ENCODE measurements around the gene ACP4.

The ACP4 gene

DNA sequence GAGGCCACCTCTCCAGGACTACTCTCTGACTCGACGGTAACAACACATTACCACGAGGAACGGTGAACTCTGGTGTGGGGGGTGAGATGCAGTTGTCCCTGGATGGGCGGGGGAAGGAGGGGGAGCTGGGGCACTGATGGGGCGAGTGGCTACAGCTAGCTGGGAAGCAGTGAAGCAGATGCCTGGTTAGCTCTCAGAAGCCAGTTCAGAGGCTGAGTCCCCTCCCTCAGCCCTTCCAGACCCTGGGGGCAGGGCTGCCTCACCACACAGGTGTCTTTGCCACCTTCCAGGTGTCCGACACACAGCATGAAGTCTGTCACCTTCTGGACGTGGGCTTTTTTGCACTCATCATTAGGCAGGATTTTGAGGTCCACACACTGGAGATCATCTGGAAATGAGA lies 29.4 kb downstream of the ACP4 start:
- H3K9me3 ChIP-seq (replicated peaks; ENCODE audit: low read length) = no peaks in the 10 kb centered on the region
- H3K4me1 ChIP-seq (ENCODE audit: control insufficient read depth, insufficient read depth, low read length) = no peaks in the 10 kb centered on the region
- no peak overlapping the region for H3K4me2 ChIP-seq (ENCODE audit: low read length)
- no peak overlapping the region for H3K4me3 ChIP-seq (ENCODE audit: low read length)
- H3K9ac ChIP-seq (ENCODE audit: low read depth, low read length) = no peak overlapping the region
- H3K27me3 ChIP-seq (ENCODE audit: control insufficient read depth, insufficient read depth, low read length) = peaks cover 45% of the 10 kb centered on the region
- no peaks in the 10 kb centered on the region for H3K36me3 ChIP-seq (ENCODE audit: insufficient read depth, low read length)

DNA sequence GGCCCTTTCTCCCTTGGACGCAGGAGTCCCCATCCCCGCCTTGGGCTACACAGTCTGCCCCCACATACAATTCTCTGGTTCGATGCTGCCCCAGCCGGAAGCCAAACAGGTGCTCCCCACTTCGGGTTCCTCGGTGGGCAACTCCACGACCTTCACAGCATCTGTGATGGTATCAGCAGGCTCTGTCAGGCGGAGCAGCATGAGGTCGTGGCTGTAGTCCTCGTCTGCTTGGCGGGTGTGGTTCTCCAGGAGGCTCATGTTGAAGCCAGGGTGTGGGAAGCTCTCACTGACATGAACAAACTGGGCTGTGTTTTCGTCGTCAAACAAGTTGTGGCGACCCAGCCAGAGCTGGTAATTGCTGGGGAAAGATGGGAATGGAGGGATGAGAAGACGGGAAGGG lies 29.9 kb downstream of the ACP4 start:
- Histone ChIP-seq H3K36me3 (ENCODE audit: insufficient read depth, low read length) (no peaks in the 10 kb centered on the region), H3K9ac (ENCODE audit: low read depth, low read length) (no peak overlapping the region), H3K4me1 (ENCODE audit: control insufficient read depth, insufficient read depth, low read length) (no peaks in the 10 kb centered on the region), H3K9me3 (replicated peaks; ENCODE audit: low read length) (no peaks in the 10 kb centered on the region), H3K4me2 (ENCODE audit: low read length) (no peak overlapping the region), H3K4me3 (ENCODE audit: low read length) (no peak overlapping the region), H3K27me3 (ENCODE audit: control insufficient read depth, insufficient read depth, low read length) (peaks cover 40% of the 10 kb centered on the region)

DNA sequence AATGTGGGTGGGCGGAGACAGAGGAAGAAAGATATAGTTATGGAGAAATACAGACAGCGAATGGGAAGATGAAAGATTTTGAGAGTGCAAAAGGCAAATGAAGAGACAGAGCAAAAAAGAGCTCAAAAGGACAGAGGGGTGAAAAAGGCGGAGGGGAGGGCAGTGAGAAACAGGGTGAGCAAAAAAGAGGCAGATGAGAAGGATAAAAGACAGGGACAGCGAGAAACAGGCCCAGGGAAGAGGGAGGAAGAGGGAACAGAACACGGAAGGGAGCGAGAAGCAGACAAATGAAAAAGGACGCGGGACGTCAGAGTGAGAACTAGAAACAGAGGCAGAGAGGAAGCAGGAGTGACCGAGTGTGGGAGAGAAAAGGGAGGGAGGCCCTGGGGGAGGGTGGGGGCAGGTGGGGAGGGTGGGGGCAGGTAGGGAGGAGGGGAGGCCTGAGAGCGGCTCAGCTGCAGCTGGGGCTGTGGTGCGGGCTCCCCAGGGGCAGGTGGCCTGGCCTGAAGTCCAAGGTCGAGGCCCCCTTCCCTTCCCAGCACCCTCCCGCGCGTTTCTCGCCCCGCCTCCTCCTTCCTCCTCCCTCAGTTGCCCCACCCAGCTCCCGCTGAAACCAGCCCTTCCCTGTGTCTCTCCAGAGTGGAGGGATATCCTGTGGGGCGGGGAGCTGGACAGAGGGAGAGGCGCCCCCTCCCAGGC lies 30.5 kb downstream of the ACP4 start:
- Histone ChIP-seq H3K9ac (ENCODE audit: low read depth, low read length) (no peak overlapping the region), H3K4me1 (ENCODE audit: control insufficient read depth, insufficient read depth, low read length) (no peaks in the 10 kb centered on the region), H3K4me3 (ENCODE audit: low read length) (no peak overlapping the region), H3K9me3 (replicated peaks; ENCODE audit: low read length) (no peaks in the 10 kb centered on the region), H3K27me3 (ENCODE audit: control insufficient read depth, insufficient read depth, low read length) (peaks cover 38% of the 10 kb centered on the region), H3K36me3 (ENCODE audit: insufficient read depth, low read length) (no peaks in the 10 kb centered on the region), H3K4me2 (ENCODE audit: low read length) (no peak overlapping the region)

GRCh38 chr19:50821248-50821612 lies 31.0 kb downstream of the ACP4 start:
- no peak overlapping the region for H3K9ac ChIP-seq (ENCODE audit: low read depth, low read length)
- no peaks in the 10 kb centered on the region for H3K4me1 ChIP-seq (ENCODE audit: control insufficient read depth, insufficient read depth, low read length)
- no peak overlapping the region for H3K4me3 ChIP-seq (ENCODE audit: low read length)
- H3K4me2 ChIP-seq (ENCODE audit: low read length) = no peak overlapping the region
- H3K27me3 ChIP-seq (ENCODE audit: control insufficient read depth, insufficient read depth, low read length) = peaks cover 38% of the 10 kb centered on the region
- H3K36me3 ChIP-seq (ENCODE audit: insufficient read depth, low read length) = no peaks in the 10 kb centered on the region
- H3K9me3 ChIP-seq (replicated peaks; ENCODE audit: low read length) = no peaks in the 10 kb centered on the region

GRCh38 chr19:50821622-50822021 lies 31.4 kb downstream of the ACP4 start:
- Histone ChIP-seq H3K9ac (ENCODE audit: low read depth, low read length) (no peak overlapping the region), H3K4me2 (ENCODE audit: low read length) (no peak overlapping the region), H3K4me1 (ENCODE audit: control insufficient read depth, insufficient read depth, low read length) (no peaks in the 10 kb centered on the region), H3K36me3 (ENCODE audit: insufficient read depth, low read length) (no peaks in the 10 kb centered on the region), H3K9me3 (replicated peaks; ENCODE audit: low read length) (no peaks in the 10 kb centered on the region), H3K27me3 (ENCODE audit: control insufficient read depth, insufficient read depth, low read length) (peaks cover 38% of the 10 kb centered on the region), H3K4me3 (ENCODE audit: low read length) (no peak overlapping the region)

GRCh38 chr19:50822661-50823208 lies 32.5 kb downstream of the ACP4 start:
- no peak overlapping the region for H3K4me3 ChIP-seq (ENCODE audit: low read length)
- H3K9me3 ChIP-seq (replicated peaks; ENCODE audit: low read length) = no peaks in the 10 kb centered on the region
- H3K9ac ChIP-seq (ENCODE audit: low read depth, low read length) = no peak overlapping the region
- H3K27me3 ChIP-seq (ENCODE audit: control insufficient read depth, insufficient read depth, low read length) = peaks cover 38% of the 10 kb centered on the region
- H3K36me3 ChIP-seq (ENCODE audit: insufficient read depth, low read length) = no peaks in the 10 kb centered on the region
- no peaks in the 10 kb centered on the region for H3K4me1 ChIP-seq (ENCODE audit: control insufficient read depth, insufficient read depth, low read length)
- H3K4me2 ChIP-seq (ENCODE audit: low read length) = no peak overlapping the region

GRCh38 chr19:50823389-50824042 lies 33.3 kb downstream of the ACP4 start, which contains the start of gene KLK1:
TSS of gene KLK1 (minus strand) at chr19:50823787. CDS start at chr19:50823748, 39 bp downstream.
- no peaks in the 10 kb centered on the region for H3K36me3 ChIP-seq (ENCODE audit: insufficient read depth, low read length)
- no peaks in the 10 kb centered on the region for H3K9me3 ChIP-seq (replicated peaks; ENCODE audit: low read length)
- H3K4me2 ChIP-seq (ENCODE audit: low read length) = no peak within 1 kb of the TSS
- no peak within 1 kb of the TSS for H3K9ac ChIP-seq (ENCODE audit: low read depth, low read length)
- H3K27me3 ChIP-seq (ENCODE audit: control insufficient read depth, insufficient read depth, low read length) = peaks cover 33% of the 10 kb centered on the region
- H3K4me1 ChIP-seq (ENCODE audit: control insufficient read depth, insufficient read depth, low read length) = no peaks in the 10 kb centered on the region
- H3K4me3 ChIP-seq (ENCODE audit: low read length) = no peak within 1 kb of the TSS

GRCh38 chr19:50826492-50827240 lies 36.5 kb downstream of the ACP4 start:
- no peaks in the 10 kb centered on the region for H3K9me3 ChIP-seq (replicated peaks; ENCODE audit: low read length)
- H3K4me2 ChIP-seq (ENCODE audit: low read length) = no peak overlapping the region
- H3K27me3 ChIP-seq (ENCODE audit: control insufficient read depth, insufficient read depth, low read length) = peaks cover 9% of the 10 kb centered on the region
- no peak overlapping the region for H3K9ac ChIP-seq (ENCODE audit: low read depth, low read length)
- no peaks in the 10 kb centered on the region for H3K4me1 ChIP-seq (ENCODE audit: control insufficient read depth, insufficient read depth, low read length)
- no peaks in the 10 kb centered on the region for H3K36me3 ChIP-seq (ENCODE audit: insufficient read depth, low read length)
- no peak overlapping the region for H3K4me3 ChIP-seq (ENCODE audit: low read length)

DNA sequence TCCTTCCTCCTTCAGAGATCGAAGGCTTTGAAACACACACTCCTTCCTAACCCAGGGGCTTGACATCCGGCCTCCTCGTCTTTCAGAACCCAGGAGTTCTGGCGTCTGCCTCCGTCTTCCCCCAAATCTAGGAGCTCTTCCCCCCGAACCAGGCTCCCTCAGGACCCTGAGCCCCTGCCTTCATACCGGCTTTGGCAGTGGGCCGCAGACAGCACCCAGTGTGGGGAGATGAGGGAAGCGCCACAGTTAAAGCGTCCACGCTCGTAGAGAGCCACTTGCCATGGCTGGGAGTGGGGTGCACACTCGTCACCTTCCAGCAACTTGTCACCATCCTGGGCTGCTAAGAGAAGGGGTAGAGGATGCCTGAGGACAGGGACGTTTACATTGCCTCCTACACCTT lies 37.3 kb downstream of the ACP4 start:
- Histone ChIP-seq H3K4me3 (ENCODE audit: low read length) (no peak overlapping the region), H3K36me3 (ENCODE audit: insufficient read depth, low read length) (no peaks in the 10 kb centered on the region), H3K4me2 (ENCODE audit: low read length) (no peak overlapping the region), H3K9me3 (replicated peaks; ENCODE audit: low read length) (no peaks in the 10 kb centered on the region), H3K27me3 (ENCODE audit: control insufficient read depth, insufficient read depth, low read length) (peaks cover under 1% of the 10 kb centered on the region), H3K4me1 (ENCODE audit: control insufficient read depth, insufficient read depth, low read length) (no peaks in the 10 kb centered on the region), H3K9ac (ENCODE audit: low read depth, low read length) (no peak overlapping the region)

- Histone ChIP-seq H3K27me3 (ENCODE audit: control insufficient read depth, insufficient read depth, low read length) (no peaks in the 10 kb centered on the region), H3K4me2 (ENCODE audit: low read length) (no peak overlapping the region), H3K4me3 (ENCODE audit: low read length) (no peak overlapping the region), H3K36me3 (ENCODE audit: insufficient read depth, low read length) (no peaks in the 10 kb centered on the region), H3K9ac (ENCODE audit: low read depth, low read length) (no peak overlapping the region), H3K9me3 (replicated peaks; ENCODE audit: low read length) (no peaks in the 10 kb centered on the region), H3K4me1 (ENCODE audit: control insufficient read depth, insufficient read depth, low read length) (no peaks in the 10 kb centered on the region)
These were observed 39.6 kb downstream of the ACP4 start for GRCh38 chr19:50829801-50830200.

DNA sequence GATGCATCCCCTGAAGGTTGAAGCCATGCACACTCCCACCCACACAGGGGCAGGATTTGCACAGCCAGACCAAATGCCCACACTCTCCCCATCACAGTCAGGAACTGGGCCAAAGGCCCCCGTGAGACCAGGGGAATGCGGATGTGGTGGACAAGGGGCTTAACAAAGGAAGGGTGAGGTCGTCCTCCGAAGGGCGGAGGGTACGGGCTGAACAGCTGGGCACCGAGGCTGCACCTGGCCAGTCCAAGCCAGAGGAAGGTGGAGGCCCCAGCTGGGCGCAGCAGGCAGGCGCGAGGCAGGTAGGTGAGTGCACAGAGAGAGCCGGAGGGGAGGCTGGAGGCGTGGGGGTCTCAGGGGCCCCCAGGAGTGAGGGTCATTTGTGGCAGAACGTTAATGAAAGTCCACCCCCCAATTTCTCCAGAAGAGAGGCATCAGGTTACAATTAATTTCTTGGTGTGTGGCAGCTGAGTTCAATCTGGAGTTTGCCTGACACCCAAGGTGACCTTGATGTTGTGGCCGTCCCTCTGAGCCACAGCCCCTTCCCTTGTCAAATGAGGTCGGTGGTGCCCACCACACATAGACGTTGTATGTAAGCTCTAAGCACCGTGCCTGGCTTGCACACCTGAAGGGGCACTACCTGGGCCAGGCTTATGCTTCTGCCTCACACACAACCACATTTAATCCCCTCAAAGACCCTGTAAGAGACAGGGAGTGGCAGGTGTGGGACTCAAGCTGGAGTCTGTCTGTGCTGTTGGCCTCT lies 40.2 kb downstream of the ACP4 start:
- Histone ChIP-seq H3K36me3 (ENCODE audit: insufficient read depth, low read length) (no peaks in the 10 kb centered on the region), H3K9me3 (replicated peaks; ENCODE audit: low read length) (no peaks in the 10 kb centered on the region), H3K27me3 (ENCODE audit: control insufficient read depth, insufficient read depth, low read length) (no peaks in the 10 kb centered on the region), H3K9ac (ENCODE audit: low read depth, low read length) (no peak overlapping the region), H3K4me3 (ENCODE audit: low read length) (no peak overlapping the region), H3K4me2 (ENCODE audit: low read length) (no peak overlapping the region), H3K4me1 (ENCODE audit: control insufficient read depth, insufficient read depth, low read length) (no peaks in the 10 kb centered on the region)

Data from skeletal muscle satellite cell (primary cell).